SK-N-SH treated with all-trans-retinoic acid at 6 μM for 48 hours (cell line): ENCODE results near the gene TMEM217.

Experiments used
- ATAC-seq: fragments of 200-7000 bp; cut with Tn5 transposase; 3 replicates; pipeline ENCODE4 v1.9.1; 2020; ENCODE audit warnings: mild to moderate bottlenecking, moderate library complexity
- BACH2 ChIP-seq: fragments of 250-450 bp; sonication (Bioruptor Pico); IDR thresholded peaks from 2 replicates; pipeline ENCODE4 v1.9.0; 2021; ENCODE audit warnings: mild to moderate bottlenecking, borderline replicate concordance
- ESRRG ChIP-seq: fragments of 250-450 bp; sonication (Bioruptor Pico); IDR thresholded peaks from 2 replicates; pipeline ENCODE4 v1.6.1; 2021; ENCODE audit warnings: mild to moderate bottlenecking
- GLIS3 ChIP-seq: fragments of 250-450 bp; sonication (Bioruptor Pico); IDR thresholded peaks from 2 replicates; pipeline ENCODE4 v1.5.0; 2020; ENCODE audit warnings: mild to moderate bottlenecking, moderate library complexity
- ISL1 ChIP-seq: fragments of 250-450 bp; sonication (Bioruptor Pico); IDR thresholded peaks from 2 replicates; pipeline ENCODE4 v2.1.2; 2022; ENCODE audit warnings: mild to moderate bottlenecking, moderate library complexity
- OSR1 ChIP-seq: fragments of 250-450 bp; sonication (Bioruptor Pico); IDR thresholded peaks from 2 replicates; pipeline ENCODE4 v1.8.0; 2022; ENCODE audit warnings: moderate library complexity, mild to moderate bottlenecking, inconsistent platforms
- PPARA ChIP-seq: fragments of 250-450 bp; sonication (Bioruptor Pico); IDR thresholded peaks from 2 replicates; pipeline ENCODE4 v1.5.0; 2020; ENCODE audit warnings: mild to moderate bottlenecking, borderline replicate concordance
- RARB ChIP-seq: fragments of 250-450 bp; sonication (Bioruptor Pico); IDR thresholded peaks from 2 replicates; pipeline ENCODE4 v1.8.0; 2021; ENCODE audit warnings: mild to moderate bottlenecking, moderate library complexity
- SNAI2 ChIP-seq: fragments of 250-450 bp; sonication (Bioruptor Pico); IDR thresholded peaks from 2 replicates; pipeline ENCODE4 v1.5.0; 2020; ENCODE audit warnings: mild to moderate bottlenecking, moderate library complexity
- TOX ChIP-seq: fragments of 250-450 bp; sonication (Bioruptor Pico); IDR thresholded peaks from 2 replicates; pipeline ENCODE4 v1.8.0; 2021; ENCODE audit warnings: mild to moderate bottlenecking, moderate library complexity, borderline replicate concordance
- ZFP3 ChIP-seq: fragments of 250-450 bp; sonication (Bioruptor Pico); IDR thresholded peaks from 2 replicates; pipeline ENCODE4 v1.5.0; 2020; ENCODE audit warnings: mild to moderate bottlenecking, moderate library complexity
- ZFP30 ChIP-seq: fragments of 450-650 bp; formaldehyde crosslinking; IDR thresholded peaks from 2 replicates; pipeline ENCODE4 v1.5.0; 2022; ENCODE audit warnings: mild to moderate bottlenecking, moderate library complexity
- ZNF565 ChIP-seq: fragments of 450-650 bp; formaldehyde crosslinking; conservative IDR thresholded peaks from 2 replicates; pipeline ENCODE4 v1.5.0; 2020; ENCODE audit warnings: low read depth, mild to moderate bottlenecking, moderate library complexity
- ZNF70 ChIP-seq: fragments of 450-650 bp; formaldehyde crosslinking; IDR thresholded peaks from 2 replicates; pipeline ENCODE4 v1.5.0; 2020; ENCODE audit warnings: mild to moderate bottlenecking, moderate library complexity
- TF ChIP-seq, protein P1 (sequence below): fragments of 250-450 bp; sonication (Bioruptor Pico); IDR thresholded peaks from 2 replicates; pipeline ENCODE4 v1.5.1; 2021; ENCODE audit warnings: mild to moderate bottlenecking, moderate library complexity
- TF ChIP-seq, protein P2 (sequence below): fragments of 250-450 bp; sonication (Bioruptor Pico); IDR thresholded peaks from 2 replicates; pipeline ENCODE4 v1.5.0; 2020; ENCODE audit warnings: mild to moderate bottlenecking, moderate library complexity
- TF ChIP-seq, protein P3 (sequence below): fragments of 250-450 bp; sonication (Bioruptor Pico); IDR thresholded peaks from 2 replicates; pipeline ENCODE4 v1.8.0; 2021; ENCODE audit warnings: low read depth, mild to moderate bottlenecking, moderate library complexity, borderline replicate concordance
- TF ChIP-seq, protein P4 (sequence below): fragments of 250-450 bp; sonication (Bioruptor Pico); IDR thresholded peaks from 2 replicates; pipeline ENCODE4 v1.5.1; 2020; ENCODE audit warnings: low read depth, mild to moderate bottlenecking, moderate library complexity

Gene TMEM217

DNA sequence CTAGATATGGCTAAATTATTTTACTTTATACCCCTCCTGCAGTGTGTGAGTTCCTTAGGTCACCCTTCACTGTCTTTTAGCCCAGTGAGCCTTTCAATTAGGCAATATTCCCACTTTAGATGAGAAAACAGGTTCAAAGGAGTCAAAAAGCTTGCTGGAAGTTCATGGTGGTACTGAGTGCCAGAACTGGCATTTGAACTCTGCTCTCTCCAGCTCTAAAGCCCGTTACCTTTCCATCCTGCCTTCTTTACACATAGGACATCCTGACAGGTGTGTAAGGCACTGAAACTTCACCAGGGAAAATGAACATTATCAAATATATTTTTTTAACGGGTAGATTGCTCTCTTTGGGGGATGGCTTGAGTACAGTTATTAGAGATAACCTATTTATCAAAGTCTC lies 11.2 kb upstream of the TMEM217 start:
- TF ChIP-seq TOX (CRISPR knock-in tag) (no peak), ZFP30 (CRISPR knock-in tag) (no peak), BACH2 (no peak), ISL1 (CRISPR knock-in tag) (no peak), ZNF565 (CRISPR knock-in tag) (no peak), ESRRG (CRISPR knock-in tag) (no peak), SNAI2 (CRISPR knock-in tag) (no peak), RARB (CRISPR knock-in tag) (no peak), PPARA (CRISPR knock-in tag) (no peak)
- TF ChIP-seq, protein P1, sequence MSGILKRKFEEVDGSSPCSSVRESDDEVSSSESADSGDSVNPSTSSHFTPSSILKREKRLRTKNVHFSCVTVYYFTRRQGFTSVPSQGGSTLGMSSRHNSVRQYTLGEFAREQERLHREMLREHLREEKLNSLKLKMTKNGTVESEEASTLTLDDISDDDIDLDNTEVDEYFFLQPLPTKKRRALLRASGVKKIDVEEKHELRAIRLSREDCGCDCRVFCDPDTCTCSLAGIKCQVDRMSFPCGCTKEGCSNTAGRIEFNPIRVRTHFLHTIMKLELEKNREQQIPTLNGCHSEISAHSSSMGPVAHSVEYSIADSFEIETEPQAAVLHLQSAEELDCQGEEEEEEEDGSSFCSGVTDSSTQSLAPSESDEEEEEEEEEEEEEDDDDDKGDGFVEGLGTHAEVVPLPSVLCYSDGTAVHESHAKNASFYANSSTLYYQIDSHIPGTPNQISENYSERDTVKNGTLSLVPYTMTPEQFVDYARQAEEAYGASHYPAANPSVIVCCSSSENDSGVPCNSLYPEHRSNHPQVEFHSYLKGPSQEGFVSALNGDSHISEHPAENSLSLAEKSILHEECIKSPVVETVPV: no peak
- TF ChIP-seq, protein P2, sequence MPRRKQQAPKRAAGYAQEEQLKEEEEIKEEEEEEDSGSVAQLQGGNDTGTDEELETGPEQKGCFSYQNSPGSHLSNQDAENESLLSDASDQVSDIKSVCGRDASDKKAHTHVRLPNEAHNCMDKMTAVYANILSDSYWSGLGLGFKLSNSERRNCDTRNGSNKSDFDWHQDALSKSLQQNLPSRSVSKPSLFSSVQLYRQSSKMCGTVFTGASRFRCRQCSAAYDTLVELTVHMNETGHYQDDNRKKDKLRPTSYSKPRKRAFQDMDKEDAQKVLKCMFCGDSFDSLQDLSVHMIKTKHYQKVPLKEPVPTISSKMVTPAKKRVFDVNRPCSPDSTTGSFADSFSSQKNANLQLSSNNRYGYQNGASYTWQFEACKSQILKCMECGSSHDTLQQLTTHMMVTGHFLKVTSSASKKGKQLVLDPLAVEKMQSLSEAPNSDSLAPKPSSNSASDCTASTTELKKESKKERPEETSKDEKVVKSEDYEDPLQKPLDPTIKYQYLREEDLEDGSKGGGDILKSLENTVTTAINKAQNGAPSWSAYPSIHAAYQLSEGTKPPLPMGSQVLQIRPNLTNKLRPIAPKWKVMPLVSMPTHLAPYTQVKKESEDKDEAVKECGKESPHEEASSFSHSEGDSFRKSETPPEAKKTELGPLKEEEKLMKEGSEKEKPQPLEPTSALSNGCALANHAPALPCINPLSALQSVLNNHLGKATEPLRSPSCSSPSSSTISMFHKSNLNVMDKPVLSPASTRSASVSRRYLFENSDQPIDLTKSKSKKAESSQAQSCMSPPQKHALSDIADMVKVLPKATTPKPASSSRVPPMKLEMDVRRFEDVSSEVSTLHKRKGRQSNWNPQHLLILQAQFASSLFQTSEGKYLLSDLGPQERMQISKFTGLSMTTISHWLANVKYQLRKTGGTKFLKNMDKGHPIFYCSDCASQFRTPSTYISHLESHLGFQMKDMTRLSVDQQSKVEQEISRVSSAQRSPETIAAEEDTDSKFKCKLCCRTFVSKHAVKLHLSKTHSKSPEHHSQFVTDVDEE (CRISPR knock-in tag): no peak

DNA sequence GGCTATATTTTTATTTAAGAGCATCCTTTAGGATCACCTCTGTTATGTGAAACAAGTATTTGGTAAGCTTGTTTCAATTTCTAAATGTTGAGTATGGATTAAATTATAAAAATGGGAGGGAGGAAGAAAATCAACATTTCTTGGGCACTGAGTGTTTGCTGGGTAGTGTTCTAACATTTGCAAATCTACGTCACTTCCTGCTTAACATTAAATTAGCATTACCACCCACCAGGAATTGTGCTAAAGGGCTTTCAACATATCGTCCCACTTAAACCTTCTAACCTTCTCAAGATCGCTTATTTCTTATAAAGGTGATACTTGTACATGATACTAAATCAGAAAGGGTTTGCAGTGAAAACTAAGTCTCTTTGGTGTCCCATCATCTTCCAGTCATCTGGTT lies 7.9 kb upstream of the TMEM217 start:
- TF ChIP-seq, protein P3, sequence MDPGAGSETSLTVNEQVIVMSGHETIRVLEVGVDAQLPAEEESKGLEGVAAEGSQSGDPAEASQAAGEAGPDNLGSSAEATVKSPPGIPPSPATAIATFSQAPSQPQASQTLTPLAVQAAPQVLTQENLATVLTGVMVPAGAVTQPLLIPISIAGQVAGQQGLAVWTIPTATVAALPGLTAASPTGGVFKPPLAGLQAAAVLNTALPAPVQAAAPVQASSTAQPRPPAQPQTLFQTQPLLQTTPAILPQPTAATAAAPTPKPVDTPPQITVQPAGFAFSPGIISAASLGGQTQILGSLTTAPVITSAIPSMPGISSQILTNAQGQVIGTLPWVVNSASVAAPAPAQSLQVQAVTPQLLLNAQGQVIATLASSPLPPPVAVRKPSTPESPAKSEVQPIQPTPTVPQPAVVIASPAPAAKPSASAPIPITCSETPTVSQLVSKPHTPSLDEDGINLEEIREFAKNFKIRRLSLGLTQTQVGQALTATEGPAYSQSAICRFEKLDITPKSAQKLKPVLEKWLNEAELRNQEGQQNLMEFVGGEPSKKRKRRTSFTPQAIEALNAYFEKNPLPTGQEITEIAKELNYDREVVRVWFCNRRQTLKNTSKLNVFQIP: no peak
- no peak for TF ChIP-seq SNAI2 (CRISPR knock-in tag)
- TF ChIP-seq GLIS3 (CRISPR knock-in tag): no peak
- no peak for TF ChIP-seq ZFP30 (CRISPR knock-in tag)
- no peak for TF ChIP-seq ISL1 (CRISPR knock-in tag)
- no peak for TF ChIP-seq ESRRG (CRISPR knock-in tag)
- TF ChIP-seq PPARA (CRISPR knock-in tag): no peak
- no peak for TF ChIP-seq RARB (CRISPR knock-in tag)
- TF ChIP-seq, protein P2 (CRISPR knock-in tag): no peak
- no peak for TF ChIP-seq ZFP3 (CRISPR knock-in tag)
- no peak for TF ChIP-seq OSR1 (CRISPR knock-in tag)
- TF ChIP-seq ZNF70 (CRISPR knock-in tag): no peak
- TF ChIP-seq, protein P4, sequence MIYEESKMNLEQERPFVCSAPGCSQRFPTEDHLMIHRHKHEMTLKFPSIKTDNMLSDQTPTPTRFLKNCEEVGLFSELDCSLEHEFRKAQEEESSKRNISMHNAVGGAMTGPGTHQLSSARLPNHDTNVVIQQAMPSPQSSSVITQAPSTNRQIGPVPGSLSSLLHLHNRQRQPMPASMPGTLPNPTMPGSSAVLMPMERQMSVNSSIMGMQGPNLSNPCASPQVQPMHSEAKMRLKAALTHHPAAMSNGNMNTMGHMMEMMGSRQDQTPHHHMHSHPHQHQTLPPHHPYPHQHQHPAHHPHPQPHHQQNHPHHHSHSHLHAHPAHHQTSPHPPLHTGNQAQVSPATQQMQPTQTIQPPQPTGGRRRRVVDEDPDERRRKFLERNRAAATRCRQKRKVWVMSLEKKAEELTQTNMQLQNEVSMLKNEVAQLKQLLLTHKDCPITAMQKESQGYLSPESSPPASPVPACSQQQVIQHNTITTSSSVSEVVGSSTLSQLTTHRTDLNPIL: no peak
- TF ChIP-seq, all 23 proteins: peak for 0
- no peak for ATAC-seq

More for the DNA sequence above, 11.2 kb upstream of the TMEM217 start:
- no peak for ATAC-seq

DNA sequence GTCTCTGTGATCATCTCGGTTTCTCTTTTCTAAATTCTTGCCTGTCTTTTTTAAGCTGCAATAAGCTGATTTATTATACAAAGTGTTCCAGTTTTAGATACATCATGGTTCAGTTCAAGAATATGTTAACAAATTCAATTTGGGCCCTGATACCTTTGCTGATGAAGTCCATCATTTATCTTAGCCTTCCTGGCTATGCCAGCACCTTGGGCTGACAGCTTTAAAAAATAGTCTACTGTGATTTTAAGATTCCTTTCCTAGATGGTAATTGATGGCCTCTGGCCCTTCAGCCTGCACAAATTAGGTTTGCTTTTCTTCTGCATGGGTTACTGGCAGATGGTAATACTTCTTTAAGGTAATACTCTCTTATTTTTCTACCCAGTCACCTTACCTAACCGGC lies 7.1 kb upstream of the TMEM217 start:
- ATAC-seq: no peak
- TF ChIP-seq ISL1 (CRISPR knock-in tag) (peak; percentile 73), ESRRG (CRISPR knock-in tag) (no peak)

DNA sequence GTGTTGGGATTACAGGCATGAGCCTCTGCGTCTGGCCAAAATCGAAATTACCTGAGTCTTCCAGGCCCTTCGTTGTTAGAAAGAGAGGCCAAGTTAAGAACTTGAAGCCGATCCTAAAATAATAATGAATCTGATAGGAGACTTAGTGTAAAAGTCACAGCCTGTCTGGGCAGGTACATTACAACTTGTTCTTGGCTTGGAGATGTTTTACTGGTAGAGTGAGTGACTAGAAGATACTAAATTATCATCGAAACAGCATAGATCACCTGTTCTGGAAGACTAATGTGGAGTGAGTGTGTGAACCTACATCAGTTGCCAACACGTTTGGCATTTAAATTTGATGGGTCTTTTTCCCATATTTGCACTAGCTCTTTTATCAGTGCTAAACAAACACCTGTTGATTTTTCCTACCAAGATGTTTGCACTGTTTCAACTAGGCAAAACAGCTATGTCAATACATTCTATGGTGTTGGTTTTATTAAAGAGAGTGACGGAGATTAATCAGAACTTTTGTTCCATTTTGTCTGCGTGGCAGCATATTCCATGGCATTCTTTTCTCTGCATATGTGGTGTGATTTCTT lies 4.6 kb upstream of the TMEM217 start:
- no peak for ATAC-seq
- no peak for TF ChIP-seq RARB (CRISPR knock-in tag)
- no peak for TF ChIP-seq SNAI2 (CRISPR knock-in tag)
- TF ChIP-seq OSR1 (CRISPR knock-in tag): no peak
- TF ChIP-seq ZNF70 (CRISPR knock-in tag): no peak
- no peak for TF ChIP-seq ZNF565 (CRISPR knock-in tag)
- TF ChIP-seq, all 23 proteins: peak for 0
